Mammary epithelial cell (primary cell): ENCODE measurements around the gene SPIN1.

Experiments
- CTCF ChIP-seq, 2 donors: IDR thresholded peaks in 1 of 2; conservative IDR thresholded peaks in 1 of 2; 2 replicates each; pipeline ENCODE4 v1.5.1; 2011 to 2012; ENCODE audit warnings: inconsistent platforms in 2 of 2, low read length in 2 of 2, mild to moderate bottlenecking in 2 of 2, control low read depth in 1 of 2, low read depth in 1 of 2; ENCODE audit not compliant: insufficient read depth in 1 of 2; ENCODE audit errors: extremely low read depth in 1 of 2
- EZH2 ChIP-seq: IDR thresholded peaks from 2 replicates; pipeline ENCODE4 v1.6.1; 2012; ENCODE audit warnings: low read length, inconsistent platforms, borderline replicate concordance

- TF ChIP-seq CTCF (conservative IDR thresholded peaks at IDR 0.05 in 1 of 2, IDR thresholded peaks at IDR 0.05 in 1 of 2; ENCODE audit: extremely low read depth in 1 of 2, insufficient read depth in 1 of 2, low read depth in 1 of 2, low read length in 2 of 2): no peak
- TF ChIP-seq EZH2: no peak
Observed at GRCh38 chr9:88372103-88372654, 16.1 kb upstream of the SPIN1 start.
